ENCODE data around the gene LHX4. TPM values are rescaled to one million over a fixed set of nuclear protein-coding genes. Genes with fewer than 3 reads are reported as not detected.

The LHX4 gene
- total and polyA plus RNA-seq, 10 donors = 0.02 to 2.0 (median 0.03) TPM; not detected in 5

GRCh38 chr1:180288940-180289339, 58.9 kb downstream of the LHX4 start:
- Histone ChIP-seq H3K27ac (peak overlapping the region in 2 of 8 donors; percentile 12 to 23), H3K36me3 (peaks cover 0 to 44% (median 3%) of the 10 kb centered on the region in 6 donors), H3K4me1 (peaks cover 0 to 16% (median 5%) of the 10 kb centered on the region in 6 donors), H3K9me3 (peaks cover 0 to 5% (median 0%) of the 10 kb centered on the region in 8 donors), H3K4me3 (no peak overlapping the region), H3K27me3 (replicated peaks in 1 of 7) (no peaks in the 10 kb centered on the region)
- intact Hi-C loops (cut with DNase I; ENCODE audit: low total_unique reads) = no loop called here
- TF ChIP-seq POLR2AphosphoS5 (IDR thresholded peaks at IDR 0.05) (no peak), CTCF (IDR thresholded peaks at IDR 0.05 in 8 of 11, conservative IDR thresholded peaks at IDR 0.05 in 3 of 11) (no peak), POLR2A (IDR thresholded peaks at IDR 0.05) (no peak)
- DNase-seq = no peak
- 64 to 86% (median 77%) methylated on average over 1 of the region's 1 CpG for WGBS, 5 donors

GRCh38 chr1:180290265-180291001, 60.4 kb downstream of the LHX4 start:
- H3K4me1 ChIP-seq = peaks cover 0 to 16% (median 5%) of the 10 kb centered on the region in 6 donors
- TF ChIP-seq POLR2AphosphoS5 (IDR thresholded peaks at IDR 0.05) = no peak
- TF ChIP-seq POLR2A (IDR thresholded peaks at IDR 0.05) = no peak
- no peak for TF ChIP-seq CTCF (IDR thresholded peaks at IDR 0.05 in 8 of 11, conservative IDR thresholded peaks at IDR 0.05 in 3 of 11)
- H3K4me3 ChIP-seq = no peak overlapping the region
- intact Hi-C loops (cut with DNase I; ENCODE audit: low total_unique reads) = no loop called here
- WGBS, 5 donors = 94 to 95% (median 94%) methylated on average over 6 of the region's 6 CpGs
- H3K36me3 ChIP-seq = peaks cover 0 to 31% (median 0%) of the 10 kb centered on the region in 6 donors
- H3K27ac ChIP-seq = peak overlapping the region in 1 of 8 donors; percentile 12
- no peak for DNase-seq
- H3K27me3 ChIP-seq (replicated peaks in 1 of 7) = no peaks in the 10 kb centered on the region
- peaks cover 0 to 5% (median 0%) of the 10 kb centered on the region in 8 donors for H3K9me3 ChIP-seq

GRCh38 chr1:180291004-180291403, 60.9 kb downstream of the LHX4 start:
- Histone ChIP-seq H3K9me3 (peaks cover 0 to 5% (median 0%) of the 10 kb centered on the region in 8 donors), H3K36me3 (peaks cover 0 to 26% (median 0%) of the 10 kb centered on the region in 6 donors), H3K4me3 (no peak overlapping the region), H3K27ac (peak overlapping the region in 1 of 8 donors; percentile 12), H3K4me1 (peaks cover 0 to 16% (median 5%) of the 10 kb centered on the region in 6 donors), H3K27me3 (replicated peaks in 1 of 7) (no peaks in the 10 kb centered on the region)
- intact Hi-C loops (cut with DNase I; ENCODE audit: low total_unique reads) = no loop called here
- no peak for DNase-seq
- WGBS, 5 donors = 68 to 86% (median 72%) methylated on average over 1 of the region's 1 CpG
- TF ChIP-seq CTCF (IDR thresholded peaks at IDR 0.05 in 8 of 11, conservative IDR thresholded peaks at IDR 0.05 in 3 of 11) (no peak), POLR2AphosphoS5 (IDR thresholded peaks at IDR 0.05) (no peak), POLR2A (IDR thresholded peaks at IDR 0.05) (no peak)

GRCh38 chr1:180294711-180295110, 64.6 kb downstream of the LHX4 start:
- intact Hi-C loops (cut with DNase I; ENCODE audit: low total_unique reads) = no loop called here
- Histone ChIP-seq H3K36me3 (no peaks in the 10 kb centered on the region), H3K9me3 (peaks cover 0 to 5% (median 0%) of the 10 kb centered on the region in 8 donors), H3K27me3 (replicated peaks in 1 of 7) (no peaks in the 10 kb centered on the region), H3K4me1 (peaks cover 0 to 4% (median 0%) of the 10 kb centered on the region in 6 donors), H3K27ac (no peak overlapping the region), H3K4me3 (no peak overlapping the region)
- no peak for DNase-seq
- TF ChIP-seq POLR2A (IDR thresholded peaks at IDR 0.05) (no peak), CTCF (IDR thresholded peaks at IDR 0.05 in 8 of 11, conservative IDR thresholded peaks at IDR 0.05 in 3 of 11) (no peak), POLR2AphosphoS5 (IDR thresholded peaks at IDR 0.05) (no peak)
- 96 to 97% (median 96%) methylated on average over 2 of the region's 2 CpGs for WGBS, 5 donors
